OCI-LY1 (cell line): ENCODE results near the gene BRME1.

Experiments used
- H2AFZ ChIP-seq: fragments of 200-600 bp; sonication (generic), shearing (Covaris generic); 2 replicates; pipeline ENCODE4 v1.6.0; 2014; ENCODE audit warnings: antibody characterized with exemption, mild to moderate bottlenecking, low read length
- H3F3A ChIP-seq: fragments of 200-600 bp; sonication (generic), shearing (Covaris generic); 2 replicates; pipeline ENCODE4 v1.6.0; 2014; ENCODE audit warnings: mild to moderate bottlenecking, antibody characterized with exemption, low read length, moderate library complexity; ENCODE audit not compliant: insufficient read depth
- H3K27ac ChIP-seq: fragments of 200-600 bp; sonication (generic); 2 replicates; pipeline ENCODE4 v1.5.1; 2014; ENCODE audit warnings: low read length, mixed run types, mild to moderate bottlenecking, low read depth; ENCODE audit not compliant: poor library complexity, severe bottlenecking
- H3K27me3 ChIP-seq: fragments of 200-600 bp; sonication (generic); 2 replicates; pipeline ENCODE4 v1.6.0; 2014; ENCODE audit warnings: antibody characterized with exemption, mild to moderate bottlenecking, low read length, moderate library complexity; ENCODE audit not compliant: insufficient read depth
- H3K36me3 ChIP-seq: fragments of 200-600 bp; sonication (generic); 2 replicates; pipeline ENCODE4 v1.6.1; 2014; ENCODE audit warnings: mild to moderate bottlenecking, antibody characterized with exemption, low read length, moderate library complexity, mixed read lengths; ENCODE audit not compliant: insufficient read depth
- H3K4me1 ChIP-seq: fragments of 200-600 bp; sonication (generic); 2 replicates; pipeline ENCODE4 v1.5.1; 2014; ENCODE audit warnings: mild to moderate bottlenecking, low read length, moderate library complexity; ENCODE audit not compliant: insufficient read depth, severe bottlenecking
- H3K4me2 ChIP-seq: fragments of 200-600 bp; sonication (generic), shearing (Covaris generic); 2 replicates; pipeline ENCODE4 v1.6.1; 2014; ENCODE audit warnings: low read length
- H3K4me3 ChIP-seq: fragments of 200-600 bp; sonication (generic); 2 replicates; pipeline ENCODE4 v1.5.1; 2014; ENCODE audit warnings: low read length, low read depth, mild to moderate bottlenecking, mixed read lengths; ENCODE audit not compliant: poor library complexity, severe bottlenecking
- H3K79me2 ChIP-seq: fragments of 200-600 bp; shearing (Covaris generic); 2 replicates; pipeline ENCODE4 v1.6.1; 2016; ENCODE audit warnings: mixed run types, low read length, mixed read lengths; ENCODE audit not compliant: insufficient read depth
- H3K9ac ChIP-seq: fragments of 200-600 bp; sonication (generic), shearing (Covaris generic); 2 replicates; pipeline ENCODE4 v1.6.1; 2014; ENCODE audit warnings: mild to moderate bottlenecking, low read length, mixed read lengths
- H3K9me2 ChIP-seq: fragments of 200-600 bp; sonication (generic), shearing (Covaris generic); 2 replicates; pipeline ENCODE4 v1.6.1; 2014; ENCODE audit warnings: low read depth, mild to moderate bottlenecking, low read length, mixed read lengths
- H3K9me3 ChIP-seq: fragments of 200-600 bp; shearing (Covaris generic); 2 replicates; pipeline ENCODE4 v1.6.1; 2014; ENCODE audit warnings: low read length, mixed read lengths
- H4K20me1 ChIP-seq: fragments of 200-600 bp; sonication (generic), shearing (Covaris generic); 2 replicates; pipeline ENCODE4 v1.6.0; 2016; ENCODE audit warnings: mild to moderate bottlenecking, low read length; ENCODE audit not compliant: insufficient read depth
- EZH2 ChIP-seq: fragments of 200-600 bp; sonication (generic), shearing (Covaris generic); IDR thresholded peaks from 2 replicates; pipeline ENCODE4 v1.8.0; 2017; ENCODE audit warnings: borderline replicate concordance, mixed run types, mild to moderate bottlenecking, antibody characterized with exemption, low read length, moderate library complexity, mixed read lengths
- TF ChIP-seq, protein P1 (sequence below): fragments of 200-600 bp; sonication (generic), shearing (Covaris generic); IDR thresholded peaks from 2 replicates; pipeline ENCODE4 v1.5.1; 2017; ENCODE audit warnings: mild to moderate bottlenecking, antibody characterized with exemption, low read length, moderate library complexity, mixed read lengths

Gene BRME1

DNA sequence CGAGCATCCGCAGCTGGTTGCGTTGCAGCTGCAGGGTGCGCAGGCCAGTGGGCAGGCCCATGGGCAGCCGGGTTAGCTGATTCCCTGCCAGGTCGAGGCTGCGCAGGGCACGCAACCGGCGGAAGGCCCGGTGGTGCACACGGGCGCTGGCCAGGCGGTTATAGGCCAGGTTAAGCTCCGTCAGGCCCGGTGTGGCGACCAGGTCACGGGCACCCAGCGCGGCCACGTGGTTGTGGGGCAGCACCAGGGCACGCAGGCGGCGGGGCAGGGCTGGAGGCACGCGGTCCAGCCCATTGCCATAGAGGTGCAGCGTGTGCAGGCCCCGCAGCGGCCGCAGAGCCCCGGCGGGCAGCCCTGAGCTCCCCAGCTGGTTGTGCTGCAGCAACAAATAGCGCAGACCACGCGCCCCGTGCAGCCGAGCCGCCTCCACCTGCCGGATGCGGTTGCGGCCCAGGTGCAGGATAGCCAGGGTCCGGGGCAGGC, 27.0 kb upstream of the BRME1 start:
- Histone ChIP-seq H3K9me2 (no peaks in the 10 kb centered on the region), H3F3A (no peaks in the 10 kb centered on the region), H3K79me2 (no peaks in the 10 kb centered on the region), H3K9me3 (no peaks in the 10 kb centered on the region), H3K36me3 (peaks cover 19% of the 10 kb centered on the region), H2AFZ (no peak overlapping the region), H4K20me1 (no peaks in the 10 kb centered on the region), H3K4me3 (no peak overlapping the region), H3K27me3 (no peaks in the 10 kb centered on the region), H3K4me2 (no peak overlapping the region), H3K27ac (no peak overlapping the region), H3K9ac (no peak overlapping the region), H3K4me1 (no peaks in the 10 kb centered on the region)
- no peak for TF ChIP-seq EZH2
- TF ChIP-seq, protein P1, sequence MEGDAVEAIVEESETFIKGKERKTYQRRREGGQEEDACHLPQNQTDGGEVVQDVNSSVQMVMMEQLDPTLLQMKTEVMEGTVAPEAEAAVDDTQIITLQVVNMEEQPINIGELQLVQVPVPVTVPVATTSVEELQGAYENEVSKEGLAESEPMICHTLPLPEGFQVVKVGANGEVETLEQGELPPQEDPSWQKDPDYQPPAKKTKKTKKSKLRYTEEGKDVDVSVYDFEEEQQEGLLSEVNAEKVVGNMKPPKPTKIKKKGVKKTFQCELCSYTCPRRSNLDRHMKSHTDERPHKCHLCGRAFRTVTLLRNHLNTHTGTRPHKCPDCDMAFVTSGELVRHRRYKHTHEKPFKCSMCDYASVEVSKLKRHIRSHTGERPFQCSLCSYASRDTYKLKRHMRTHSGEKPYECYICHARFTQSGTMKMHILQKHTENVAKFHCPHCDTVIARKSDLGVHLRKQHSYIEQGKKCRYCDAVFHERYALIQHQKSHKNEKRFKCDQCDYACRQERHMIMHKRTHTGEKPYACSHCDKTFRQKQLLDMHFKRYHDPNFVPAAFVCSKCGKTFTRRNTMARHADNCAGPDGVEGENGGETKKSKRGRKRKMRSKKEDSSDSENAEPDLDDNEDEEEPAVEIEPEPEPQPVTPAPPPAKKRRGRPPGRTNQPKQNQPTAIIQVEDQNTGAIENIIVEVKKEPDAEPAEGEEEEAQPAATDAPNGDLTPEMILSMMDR = no peak

DNA sequence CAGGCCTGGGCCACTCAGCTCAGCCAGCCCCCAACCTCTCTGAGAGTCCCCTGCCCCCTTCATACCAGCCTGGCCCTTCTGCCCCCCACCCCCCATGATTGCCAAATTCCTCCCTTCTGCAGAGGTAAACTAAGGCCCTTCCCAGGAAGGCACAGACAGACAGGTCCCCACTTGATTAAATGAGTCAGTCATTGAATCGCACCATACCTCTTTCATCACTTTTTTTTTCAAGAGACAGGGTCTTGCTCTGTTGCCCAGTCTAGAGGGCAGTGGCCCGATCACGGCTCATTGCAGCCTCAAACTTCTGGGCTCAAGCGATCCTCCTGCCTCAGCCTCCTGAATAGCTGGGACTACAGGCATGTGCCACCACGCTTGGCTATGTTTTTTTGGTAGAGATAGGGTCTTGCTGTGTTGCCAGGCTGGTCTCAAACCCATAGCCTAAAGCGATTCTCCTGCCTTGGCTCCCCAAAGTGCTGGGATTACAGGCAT, 26.3 kb upstream of the BRME1 start:
- Histone ChIP-seq H3K4me1 (no peaks in the 10 kb centered on the region), H3K9ac (no peak overlapping the region), H3K36me3 (peaks cover 22% of the 10 kb centered on the region), H3K9me3 (no peaks in the 10 kb centered on the region), H3K4me2 (no peak overlapping the region), H3K27me3 (no peaks in the 10 kb centered on the region), H3K9me2 (no peaks in the 10 kb centered on the region), H3F3A (no peaks in the 10 kb centered on the region), H3K4me3 (no peak overlapping the region), H2AFZ (no peak overlapping the region), H3K27ac (no peak overlapping the region), H4K20me1 (no peaks in the 10 kb centered on the region), H3K79me2 (no peaks in the 10 kb centered on the region)
- TF ChIP-seq, protein P1 = no peak
- TF ChIP-seq EZH2 = no peak

DNA sequence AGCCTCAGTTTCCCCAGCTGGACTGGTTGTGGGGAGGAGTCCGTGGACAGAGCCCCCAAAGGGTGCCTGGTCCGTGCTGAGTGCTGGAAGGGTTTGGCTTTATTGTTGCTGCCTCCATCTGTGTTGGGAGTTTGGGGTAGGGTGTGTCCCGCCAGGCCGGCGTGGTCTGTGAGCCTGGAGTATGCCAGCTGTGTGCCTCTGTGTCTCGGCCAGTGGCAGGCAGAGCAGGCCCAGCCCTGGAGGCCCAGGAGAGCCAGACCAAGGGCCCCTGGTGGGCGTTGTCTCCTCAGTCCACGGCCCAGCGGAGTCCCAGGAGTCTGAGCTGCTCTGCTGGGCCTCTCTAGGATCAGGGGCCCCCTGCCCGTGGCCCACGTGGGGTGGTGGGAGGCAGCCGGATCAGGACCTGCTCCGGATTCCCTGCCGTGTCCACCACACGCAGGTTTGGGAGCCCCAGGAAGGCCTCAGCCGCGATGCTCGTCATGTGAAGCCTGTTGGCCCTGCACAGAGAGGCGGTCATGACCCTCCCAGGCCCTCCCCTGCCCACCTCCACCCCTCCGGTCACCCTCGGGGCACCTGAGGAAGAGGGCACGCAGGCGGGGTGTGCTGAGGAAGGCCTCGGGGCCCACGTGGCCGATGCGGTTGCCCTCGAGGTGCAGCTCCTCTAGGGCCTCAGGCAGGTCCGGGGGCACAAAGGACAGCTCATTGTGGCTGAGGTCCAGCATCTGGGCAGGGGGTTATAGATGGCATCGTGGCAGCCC, 25.7 kb upstream of the BRME1 start:
- Histone ChIP-seq H3K79me2 (no peaks in the 10 kb centered on the region), H3K27ac (no peak overlapping the region), H3K9me2 (no peaks in the 10 kb centered on the region), H2AFZ (no peak overlapping the region), H3K4me2 (no peak overlapping the region), H3F3A (no peaks in the 10 kb centered on the region), H3K27me3 (no peaks in the 10 kb centered on the region), H3K9me3 (no peaks in the 10 kb centered on the region), H4K20me1 (no peaks in the 10 kb centered on the region), H3K4me3 (no peak overlapping the region), H3K36me3 (peaks cover 27% of the 10 kb centered on the region), H3K4me1 (no peaks in the 10 kb centered on the region), H3K9ac (no peak overlapping the region)
- TF ChIP-seq, protein P1 = no peak
- no peak for TF ChIP-seq EZH2
